GM13977 (cell line): ENCODE measurements around the gene UGT1A4.
"Not testable (repeated sequence)": the region's sequence is repeated elsewhere in the genome, so short reads cannot be mapped to it uniquely, and the experiment has no call there.

ENCODE experiments used
- DNase-seq: peaks from one replicate; pipeline ENCODE4 v3.0.0; 2012; ENCODE audit warnings: low spot score
- in situ Hi-C: fragments of 300-500 bp; cut with MboI; formaldehyde crosslinking; loops from one replicate; pipeline ENCODE4 v1.12.0; 2022; ENCODE audit warnings: low sequenced_read_pairs, low pct_unique_long_range_greater_than_20kb, mixed read lengths, inconsistent platforms; ENCODE audit not compliant: unreplicated experiment
- TF ChIP-seq, protein P1 (sequence below): IDR thresholded peaks from 2 replicates; pipeline ENCODE4 v1.5.1; 2012; ENCODE audit warnings: mild to moderate bottlenecking, control low read depth; ENCODE audit not compliant: insufficient read depth; ENCODE audit errors: extremely low read depth, missing control alignments

The UGT1A4 gene

DNA sequence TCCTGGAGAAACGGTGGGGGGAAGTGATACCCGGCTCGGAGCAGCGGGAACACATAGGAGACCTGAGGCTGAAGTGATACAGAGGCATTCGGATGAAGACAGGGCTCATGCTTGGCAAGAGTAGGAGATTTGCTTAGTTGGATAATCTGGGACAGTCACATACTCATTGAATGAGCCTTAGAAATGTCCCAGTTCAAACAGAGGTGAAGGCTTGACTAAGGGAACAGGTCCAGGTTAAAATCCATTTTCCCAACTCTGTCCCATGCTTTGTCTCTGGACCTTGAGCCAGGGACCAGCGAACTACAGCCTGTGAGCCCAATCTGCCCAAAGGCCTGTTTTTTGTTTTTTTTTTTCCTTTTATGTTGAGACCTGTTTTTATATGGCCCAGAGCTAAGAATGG, 24.6 kb upstream of the UGT1A4 start:
- in situ Hi-C loops: no loop called here
- DNase-seq: no peak
- TF ChIP-seq, protein P1, sequence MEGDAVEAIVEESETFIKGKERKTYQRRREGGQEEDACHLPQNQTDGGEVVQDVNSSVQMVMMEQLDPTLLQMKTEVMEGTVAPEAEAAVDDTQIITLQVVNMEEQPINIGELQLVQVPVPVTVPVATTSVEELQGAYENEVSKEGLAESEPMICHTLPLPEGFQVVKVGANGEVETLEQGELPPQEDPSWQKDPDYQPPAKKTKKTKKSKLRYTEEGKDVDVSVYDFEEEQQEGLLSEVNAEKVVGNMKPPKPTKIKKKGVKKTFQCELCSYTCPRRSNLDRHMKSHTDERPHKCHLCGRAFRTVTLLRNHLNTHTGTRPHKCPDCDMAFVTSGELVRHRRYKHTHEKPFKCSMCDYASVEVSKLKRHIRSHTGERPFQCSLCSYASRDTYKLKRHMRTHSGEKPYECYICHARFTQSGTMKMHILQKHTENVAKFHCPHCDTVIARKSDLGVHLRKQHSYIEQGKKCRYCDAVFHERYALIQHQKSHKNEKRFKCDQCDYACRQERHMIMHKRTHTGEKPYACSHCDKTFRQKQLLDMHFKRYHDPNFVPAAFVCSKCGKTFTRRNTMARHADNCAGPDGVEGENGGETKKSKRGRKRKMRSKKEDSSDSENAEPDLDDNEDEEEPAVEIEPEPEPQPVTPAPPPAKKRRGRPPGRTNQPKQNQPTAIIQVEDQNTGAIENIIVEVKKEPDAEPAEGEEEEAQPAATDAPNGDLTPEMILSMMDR: no peak

- in situ Hi-C loops: no loop called here
- no peak for DNase-seq
- TF ChIP-seq, protein P1: no peak
These were observed 19.8 kb upstream of the UGT1A4 start for GRCh38 chr2:233698740-233699139.

- TF ChIP-seq, protein P1: no peak
- in situ Hi-C loops: loop anchor here (25.0 kb wide), 1 partner anchor 212 kb away; no protein-coding TSS in a partner anchor
- no peak for DNase-seq
These were observed 19.0 kb upstream of the UGT1A4 start for GRCh38 chr2:233699424-233700027.

DNA sequence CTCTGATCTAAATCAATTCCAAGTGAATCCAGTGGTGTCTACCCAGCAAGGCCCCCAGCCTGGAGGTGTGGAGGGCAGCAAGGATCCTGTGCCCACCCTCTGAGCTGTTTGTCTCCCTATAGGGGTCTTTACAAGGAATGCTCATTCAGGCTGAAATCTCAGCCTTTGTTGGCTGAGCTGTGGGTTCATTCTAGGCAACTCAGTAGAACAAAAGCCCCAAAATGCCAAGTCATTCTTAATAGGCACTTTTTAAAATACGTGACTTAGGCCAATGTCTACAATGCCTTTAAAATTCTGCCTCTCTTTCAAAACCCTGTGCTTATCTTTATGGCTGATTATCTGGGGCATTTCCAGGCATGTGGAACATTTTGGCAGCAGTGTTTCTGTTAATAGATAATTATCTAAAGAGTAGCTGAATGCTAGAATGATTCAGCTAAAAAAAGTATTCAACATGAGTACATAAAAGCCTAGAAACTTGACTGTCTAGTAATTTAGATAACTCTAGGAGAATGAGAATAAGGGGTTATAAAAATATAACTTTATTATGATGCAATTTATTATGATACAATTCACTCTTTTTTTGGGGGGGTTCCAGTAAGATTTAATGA, 18.4 kb upstream of the UGT1A4 start:
- TF ChIP-seq, protein P1: no peak
- in situ Hi-C loops: loop anchor here (25.0 kb wide), 1 partner anchor 213 kb away; no protein-coding TSS in a partner anchor
- DNase-seq: no peak

DNA sequence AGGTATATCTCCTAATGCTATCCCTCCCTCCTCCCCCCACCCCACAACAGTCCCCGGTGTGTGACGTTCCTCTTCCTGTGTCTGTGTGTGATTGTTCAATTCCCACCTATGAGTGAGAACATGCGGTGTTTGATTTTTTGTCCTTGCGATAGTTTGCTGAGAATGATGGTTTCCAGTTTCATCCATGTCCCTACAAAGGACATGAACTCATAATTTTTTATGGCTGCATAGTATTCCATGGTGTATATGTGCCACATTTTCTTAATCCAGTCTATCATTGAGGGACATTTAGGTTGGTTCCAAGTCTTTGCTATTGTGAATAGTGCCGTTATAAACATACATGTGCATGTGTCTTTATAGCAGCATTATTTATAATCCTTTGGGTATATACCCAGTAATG, 17.7 kb upstream of the UGT1A4 start:
- in situ Hi-C loops: loop anchor here (25.0 kb wide), 1 partner anchor 214 kb away; no protein-coding TSS in a partner anchor

DNA sequence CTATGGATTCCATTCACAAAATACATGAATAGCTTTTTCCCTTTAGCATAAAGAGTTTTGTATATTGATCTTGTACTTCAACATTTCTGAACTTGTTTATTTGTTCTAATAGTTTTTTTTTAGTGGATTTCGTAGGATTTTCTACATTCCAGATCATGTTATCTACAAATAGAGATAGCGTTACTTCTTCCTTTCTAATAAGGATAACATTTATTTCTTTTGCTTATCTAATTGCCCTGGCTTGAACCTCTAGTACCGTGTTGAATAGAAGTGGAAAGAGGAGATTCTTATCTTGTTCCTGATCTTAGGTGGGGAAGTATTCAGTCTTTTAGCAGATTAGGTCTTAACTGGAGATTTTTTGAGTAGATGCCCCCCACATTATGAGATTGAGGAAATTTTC, 16.3 kb upstream of the UGT1A4 start:
- in situ Hi-C loops: loop anchor here (25.0 kb wide), 1 partner anchor 215 kb away; no protein-coding TSS in a partner anchor
- no peak for DNase-seq
- TF ChIP-seq, protein P1: no peak

More for the DNA sequence above, 17.7 kb upstream of the UGT1A4 start:
- not testable (repeated sequence) for DNase-seq

DNA sequence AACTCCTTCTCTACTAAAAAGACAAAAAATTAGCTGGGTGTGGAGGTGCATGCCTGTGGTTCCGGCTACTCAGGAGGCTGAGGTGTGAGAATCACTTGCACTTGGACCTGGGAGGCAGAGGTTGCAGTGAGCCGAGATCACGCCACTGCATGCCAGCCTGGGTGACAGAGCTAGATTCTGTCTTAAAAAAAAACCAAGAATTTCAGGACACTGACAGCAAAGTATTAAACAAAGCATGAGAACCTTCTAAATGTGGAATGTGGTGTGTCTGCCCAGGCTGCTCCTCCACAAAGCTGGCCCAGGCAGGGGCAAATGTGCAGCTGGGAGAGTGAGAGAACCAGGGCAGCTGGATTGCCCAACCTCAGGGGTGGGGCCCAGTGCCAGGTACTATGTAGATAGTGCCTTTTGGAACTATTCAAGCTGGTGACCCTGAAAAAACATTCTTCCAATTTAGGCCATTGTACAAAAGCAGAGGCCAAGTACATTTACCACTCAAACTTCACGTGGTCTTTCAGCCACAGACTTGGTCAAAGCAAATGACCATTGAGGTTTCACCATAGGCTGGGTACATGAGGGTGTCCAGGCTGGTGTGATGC, 12.5 kb upstream of the UGT1A4 start:
- TF ChIP-seq, protein P1: no peak
- in situ Hi-C loops: loop anchor here (25.0 kb wide), 1 partner anchor 219 kb away; no protein-coding TSS in a partner anchor
- DNase-seq: no peak
